Ureter (tissue), 1 donor: ENCODE results near the gene EYS. TPM values are rescaled to one million over a fixed set of nuclear protein-coding genes. Genes with fewer than 3 reads are reported as not detected.
"Not testable (repeated sequence)": the region's sequence is repeated elsewhere in the genome, so short reads cannot be mapped to it uniquely, and the experiment has no call there.

Source experiments
- DNase-seq: peaks from one replicate; pipeline ENCODE4 v3.0.0-alpha.2; 2020; ENCODE audit warnings: low spot score
- total RNA-seq: library from RNA; stranded (reverse); gene quantifications from one replicate; pipeline ENCODE4 v1.2.4, GENCODE V29; 2023
- donor health status: DM: yes; HTN: yes; CAD: no.

EYS gene
- total RNA-seq, 1 donor from 2014 or later: not detected

- no peak for DNase-seq
Measured at GRCh38 chr6:64243618-64244017, 1463.4 kb downstream of the EYS start.

- not testable (repeated sequence) for DNase-seq
Measured at GRCh38 chr6:64238908-64239307, 1468.1 kb downstream of the EYS start.

GRCh38 chr6:64238071-64238470, 1469.0 kb downstream of the EYS start:
- DNase-seq: no peak

- no peak for DNase-seq
Measured at GRCh38 chr6:64233746-64234145, 1473.3 kb downstream of the EYS start.

GRCh38 chr6:64231928-64232327, 1475.1 kb downstream of the EYS start:
- DNase-seq: no peak

- no peak for DNase-seq
Measured at GRCh38 chr6:64230530-64230929, 1476.5 kb downstream of the EYS start.

GRCh38 chr6:64227863-64228262, 1479.2 kb downstream of the EYS start:
- no peak for DNase-seq

GRCh38 chr6:64225503-64225902, 1481.5 kb downstream of the EYS start:
- DNase-seq: no peak

GRCh38 chr6:64224819-64225218, 1482.2 kb downstream of the EYS start:
- no peak for DNase-seq

GRCh38 chr6:64221776-64222175, 1485.2 kb downstream of the EYS start:
- DNase-seq: no peak

- no peak for DNase-seq
Measured at GRCh38 chr6:64220801-64221200, 1486.2 kb downstream of the EYS start.

- DNase-seq: no peak
Measured at GRCh38 chr6:64217721-64218620, 1489.1 kb downstream of the EYS start.

GRCh38 chr6:64214373-64214772, 1492.7 kb downstream of the EYS start:
- no peak for DNase-seq

- no peak for DNase-seq
Measured at GRCh38 chr6:64213697-64214096, 1493.3 kb downstream of the EYS start.

GRCh38 chr6:64197246-64197645, 1509.8 kb downstream of the EYS start:
- no peak for DNase-seq

- no peak for DNase-seq
Measured at GRCh38 chr6:64186592-64186991, 1520.4 kb downstream of the EYS start.

- DNase-seq: no peak
Measured at GRCh38 chr6:64185621-64186020, 1521.4 kb downstream of the EYS start.

- DNase-seq: no peak
Measured at GRCh38 chr6:64175296-64175695, 1531.7 kb downstream of the EYS start.

- DNase-seq: no peak
Measured at GRCh38 chr6:64170316-64170715, 1536.7 kb downstream of the EYS start.

- no peak for DNase-seq
Measured at GRCh38 chr6:64160486-64160885, 1546.5 kb downstream of the EYS start.

- DNase-seq: no peak
Measured at GRCh38 chr6:64155063-64155462, 1552.0 kb downstream of the EYS start.

- DNase-seq: no peak
Measured at GRCh38 chr6:64146876-64147275, 1560.2 kb downstream of the EYS start.

GRCh38 chr6:64146094-64146493, 1560.9 kb downstream of the EYS start:
- no peak for DNase-seq

- DNase-seq: no peak
Measured at GRCh38 chr6:64145658-64146057, 1561.4 kb downstream of the EYS start.
